ENCODE measurements around the gene NEU2. TPM values are rescaled to one million over a fixed set of nuclear protein-coding genes. Genes with fewer than 3 reads are reported as not detected.

NEU2 gene
- total and polyA plus RNA-seq, 2 of the 4 experiments (the other 2 are of a cell fraction): not detected

DNA sequence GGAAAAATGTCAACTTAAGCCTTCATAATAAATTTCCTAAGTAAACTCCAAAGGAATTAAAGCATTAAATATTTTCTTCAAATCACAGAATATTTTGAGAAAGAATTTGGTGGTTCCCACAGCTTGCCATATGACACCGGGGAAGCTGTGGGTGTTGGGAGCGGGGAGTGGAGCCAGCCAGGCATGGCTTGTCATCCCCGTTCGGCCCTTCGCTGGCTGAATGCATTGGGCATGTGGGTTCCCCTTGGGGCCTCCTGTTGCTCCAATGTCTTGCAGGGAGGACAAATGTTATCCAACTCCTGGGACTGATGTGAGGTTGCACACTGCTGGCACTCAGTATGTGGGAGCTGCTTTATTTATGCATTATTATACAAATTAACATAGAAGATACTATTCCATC lies 38.0 kb upstream of the NEU2 start:
- in situ Hi-C loops (cut with MboI; ENCODE audit: low sequenced_read_pairs): no loop called here
- DNase-seq: no peak
- dilution Hi-C loops (cut with HindIII; ENCODE audit: low sequenced_read_pairs, unreplicated experiment): no loop called here
- Histone ChIP-seq H3K14ac (replicated peaks; ENCODE audit: low read depth, low read length) (no peak overlapping the region), H3K23ac (ENCODE audit: low read depth, low read length) (no peak overlapping the region), H3K9me1 (ENCODE audit: insufficient read depth, low read length) (no peaks in the 10 kb centered on the region), H3K4ac (ENCODE audit: low read depth, low read length) (no peak overlapping the region), H3K4me3 (ENCODE audit: insufficient read depth, low read depth, low read length) (no peak overlapping the region), H2BK5ac (ENCODE audit: low read depth, low read length, poor library complexity, severe bottlenecking) (no peak overlapping the region), H3K79me1 (ENCODE audit: low read depth in 1 of 2, low read length in 2 of 2) (no peaks in the 10 kb centered on the region), H3K27me3 (ENCODE audit: control insufficient read depth, insufficient read depth, low read length) (peaks cover 6% of the 10 kb centered on the region), H4K91ac (ENCODE audit: insufficient read depth, low read depth, low read length) (no peak overlapping the region), H2AFZ (replicated peaks; ENCODE audit: low read length, poor library complexity) (no peak overlapping the region), H3K4me1 (ENCODE audit: control insufficient read depth, insufficient read depth, low read length) (no peaks in the 10 kb centered on the region), H3K27ac (ENCODE audit: insufficient read depth, low read length) (no peak overlapping the region), H3K9me3 (ENCODE audit: control insufficient read depth, insufficient read depth, low read length) (no peaks in the 10 kb centered on the region), H3K56ac (ENCODE audit: extremely low read depth, insufficient read depth, low read length) (no peak overlapping the region), H3K18ac (ENCODE audit: low read depth, low read length) (no peak overlapping the region), H2AK9ac (replicated peaks; ENCODE audit: low read depth, low read length, poor library complexity) (no peak overlapping the region), H3K36me3 (ENCODE audit: control insufficient read depth, insufficient read depth, low read length) (no peaks in the 10 kb centered on the region), H3K9ac (ENCODE audit: low read depth, low read length) (no peak overlapping the region), H2AK5ac (ENCODE audit: low read depth, low read length) (no peak overlapping the region), H4K20me1 (ENCODE audit: insufficient read depth, low read length) (no peaks in the 10 kb centered on the region), H4K8ac (ENCODE audit: low read depth in 2 of 2, low read length in 2 of 2) (no peak overlapping the region), H2BK20ac (ENCODE audit: low read depth, low read length) (no peak overlapping the region), H2BK120ac (ENCODE audit: low read depth, low read length) (no peak overlapping the region), H3K4me2 (ENCODE audit: low read depth, low read length) (no peak overlapping the region), H4K5ac (ENCODE audit: low read depth, low read length) (no peak overlapping the region), H2BK15ac (ENCODE audit: low read depth, low read length) (no peak overlapping the region)
- ATAC-seq (ENCODE audit: low read depth): no peak
- CTCF ChIA-PET: interaction anchor here (0.7 kb wide), 1 partner anchor 137 kb away, joined by 4 read pairs; no protein-coding TSS in a partner anchor
- no peak for TF ChIP-seq RAD21 (IDR thresholded peaks at IDR 0.05; ENCODE audit: low read length)
- TF ChIP-seq ELK1 (IDR thresholded peaks at IDR 0.05; ENCODE audit: borderline replicate concordance, low read depth, low read length): no peak
- no peak for TF ChIP-seq MAZ (IDR thresholded peaks at IDR 0.05; ENCODE audit: borderline replicate concordance, low read depth, low read length)
- no peak for TF ChIP-seq RFX5 (IDR thresholded peaks at IDR 0.05; ENCODE audit: low read depth, low read length)
- TF ChIP-seq USF2 (IDR thresholded peaks at IDR 0.05; ENCODE audit: low read depth, low read length): no peak
- no peak for TF ChIP-seq CHD1 (IDR thresholded peaks at IDR 0.05; ENCODE audit: low read depth, low read length)
- TF ChIP-seq NFE2L2 (IDR thresholded peaks at IDR 0.05; ENCODE audit: low read depth, low read length): no peak
- no peak for TF ChIP-seq CEBPB (IDR thresholded peaks at IDR 0.05; ENCODE audit: low read depth, low read length)
- TF ChIP-seq POLR2A (IDR thresholded peaks at IDR 0.05; ENCODE audit: low read depth, low read length): no peak
- no peak for TF ChIP-seq SMC3 (IDR thresholded peaks at IDR 0.05; ENCODE audit: low read depth, low read length)
- no peak for TF ChIP-seq RCOR1 (IDR thresholded peaks at IDR 0.05; ENCODE audit: insufficient replicate concordance, low read length)
- TF ChIP-seq BHLHE40 (IDR thresholded peaks at IDR 0.05; ENCODE audit: low read depth, low read length): no peak
- TF ChIP-seq MAFK (IDR thresholded peaks at IDR 0.05; ENCODE audit: low read depth, low read length): no peak
- TF ChIP-seq MXI1 (IDR thresholded peaks at IDR 0.05; ENCODE audit: borderline replicate concordance, low read depth, low read length): no peak
- TF ChIP-seq, protein P1, sequence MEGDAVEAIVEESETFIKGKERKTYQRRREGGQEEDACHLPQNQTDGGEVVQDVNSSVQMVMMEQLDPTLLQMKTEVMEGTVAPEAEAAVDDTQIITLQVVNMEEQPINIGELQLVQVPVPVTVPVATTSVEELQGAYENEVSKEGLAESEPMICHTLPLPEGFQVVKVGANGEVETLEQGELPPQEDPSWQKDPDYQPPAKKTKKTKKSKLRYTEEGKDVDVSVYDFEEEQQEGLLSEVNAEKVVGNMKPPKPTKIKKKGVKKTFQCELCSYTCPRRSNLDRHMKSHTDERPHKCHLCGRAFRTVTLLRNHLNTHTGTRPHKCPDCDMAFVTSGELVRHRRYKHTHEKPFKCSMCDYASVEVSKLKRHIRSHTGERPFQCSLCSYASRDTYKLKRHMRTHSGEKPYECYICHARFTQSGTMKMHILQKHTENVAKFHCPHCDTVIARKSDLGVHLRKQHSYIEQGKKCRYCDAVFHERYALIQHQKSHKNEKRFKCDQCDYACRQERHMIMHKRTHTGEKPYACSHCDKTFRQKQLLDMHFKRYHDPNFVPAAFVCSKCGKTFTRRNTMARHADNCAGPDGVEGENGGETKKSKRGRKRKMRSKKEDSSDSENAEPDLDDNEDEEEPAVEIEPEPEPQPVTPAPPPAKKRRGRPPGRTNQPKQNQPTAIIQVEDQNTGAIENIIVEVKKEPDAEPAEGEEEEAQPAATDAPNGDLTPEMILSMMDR (conservative IDR thresholded peaks at IDR 0.05; ENCODE audit: low read depth, low read length): no peak
- TF ChIP-seq FOS (IDR thresholded peaks at IDR 0.05; ENCODE audit: low read depth, low read length): no peak
- intact Hi-C loops (cut with micrococcal nuclease): no loop called here
- POLR2A ChIA-PET (ENCODE audit: unreplicated experiment): no interaction called here
- no TSS peak for BruUV-seq (replicated peaks)
- no CpG with 5 or more reads among the region's 5 CpGs for WGBS, 2 experiments (ENCODE audit: extremely low coverage in 2 of 2, insufficient read length in 1 of 2)

Measured in IMR-90 (cell line).